ENCODE measurements around the gene VEPH1. TPM values are rescaled to one million over a fixed set of nuclear protein-coding genes. Genes with fewer than 3 reads are reported as not detected.

VEPH1 gene
- total RNA-seq, 1 donor, result 23.2 TPM

DNA sequence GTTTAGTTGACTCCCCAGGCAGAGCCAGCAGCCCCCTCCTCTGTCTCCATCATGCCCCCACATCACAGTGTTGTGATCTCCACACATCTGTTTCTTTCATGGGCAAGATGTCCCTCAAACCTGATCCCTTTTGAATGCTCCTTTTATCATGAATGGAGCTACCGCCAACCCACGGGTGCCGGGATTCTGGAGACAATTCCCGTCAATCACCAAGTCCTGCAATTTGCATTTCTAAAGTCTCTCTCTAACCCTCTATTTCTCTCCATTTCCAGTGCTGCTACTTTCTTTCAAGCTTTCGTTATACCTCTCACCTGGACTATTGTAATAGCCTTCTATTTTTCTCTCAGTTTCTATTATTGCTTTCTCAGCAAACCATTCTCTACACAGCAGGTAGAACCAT lies 253.6 kb downstream of the VEPH1 start:
- Histone ChIP-seq H4K20me1 (ENCODE audit: insufficient read depth, low read length) (no peaks in the 10 kb centered on the region), H2AFZ (ENCODE audit: low read length) (no peak overlapping the region), H3K79me2 (ENCODE audit: insufficient read depth, low read length) (no peaks in the 10 kb centered on the region), H3K27me3 (ENCODE audit: insufficient read depth, low read length) (no peaks in the 10 kb centered on the region), H3K4me1 (ENCODE audit: insufficient read depth, low read length) (peaks cover 24% of the 10 kb centered on the region), H3K9me3 (ENCODE audit: low read depth, low read length) (no peaks in the 10 kb centered on the region), H3K27ac (ENCODE audit: low read depth, low read length) (no peak overlapping the region), H3K36me3 (ENCODE audit: insufficient read depth, low read length) (no peaks in the 10 kb centered on the region), H3K4me3 (ENCODE audit: insufficient read depth, low read length) (no peak overlapping the region), H3K4me2 (ENCODE audit: insufficient read depth, low read length) (no peak overlapping the region)
- DNase-seq (ENCODE audit: insufficient read length, low spot score, missing footprints), result no peak
- TF ChIP-seq, protein P1, sequence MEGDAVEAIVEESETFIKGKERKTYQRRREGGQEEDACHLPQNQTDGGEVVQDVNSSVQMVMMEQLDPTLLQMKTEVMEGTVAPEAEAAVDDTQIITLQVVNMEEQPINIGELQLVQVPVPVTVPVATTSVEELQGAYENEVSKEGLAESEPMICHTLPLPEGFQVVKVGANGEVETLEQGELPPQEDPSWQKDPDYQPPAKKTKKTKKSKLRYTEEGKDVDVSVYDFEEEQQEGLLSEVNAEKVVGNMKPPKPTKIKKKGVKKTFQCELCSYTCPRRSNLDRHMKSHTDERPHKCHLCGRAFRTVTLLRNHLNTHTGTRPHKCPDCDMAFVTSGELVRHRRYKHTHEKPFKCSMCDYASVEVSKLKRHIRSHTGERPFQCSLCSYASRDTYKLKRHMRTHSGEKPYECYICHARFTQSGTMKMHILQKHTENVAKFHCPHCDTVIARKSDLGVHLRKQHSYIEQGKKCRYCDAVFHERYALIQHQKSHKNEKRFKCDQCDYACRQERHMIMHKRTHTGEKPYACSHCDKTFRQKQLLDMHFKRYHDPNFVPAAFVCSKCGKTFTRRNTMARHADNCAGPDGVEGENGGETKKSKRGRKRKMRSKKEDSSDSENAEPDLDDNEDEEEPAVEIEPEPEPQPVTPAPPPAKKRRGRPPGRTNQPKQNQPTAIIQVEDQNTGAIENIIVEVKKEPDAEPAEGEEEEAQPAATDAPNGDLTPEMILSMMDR (IDR thresholded peaks at IDR 0.05; ENCODE audit: extremely low read depth, low read depth, low read length), result no peak

DNA sequence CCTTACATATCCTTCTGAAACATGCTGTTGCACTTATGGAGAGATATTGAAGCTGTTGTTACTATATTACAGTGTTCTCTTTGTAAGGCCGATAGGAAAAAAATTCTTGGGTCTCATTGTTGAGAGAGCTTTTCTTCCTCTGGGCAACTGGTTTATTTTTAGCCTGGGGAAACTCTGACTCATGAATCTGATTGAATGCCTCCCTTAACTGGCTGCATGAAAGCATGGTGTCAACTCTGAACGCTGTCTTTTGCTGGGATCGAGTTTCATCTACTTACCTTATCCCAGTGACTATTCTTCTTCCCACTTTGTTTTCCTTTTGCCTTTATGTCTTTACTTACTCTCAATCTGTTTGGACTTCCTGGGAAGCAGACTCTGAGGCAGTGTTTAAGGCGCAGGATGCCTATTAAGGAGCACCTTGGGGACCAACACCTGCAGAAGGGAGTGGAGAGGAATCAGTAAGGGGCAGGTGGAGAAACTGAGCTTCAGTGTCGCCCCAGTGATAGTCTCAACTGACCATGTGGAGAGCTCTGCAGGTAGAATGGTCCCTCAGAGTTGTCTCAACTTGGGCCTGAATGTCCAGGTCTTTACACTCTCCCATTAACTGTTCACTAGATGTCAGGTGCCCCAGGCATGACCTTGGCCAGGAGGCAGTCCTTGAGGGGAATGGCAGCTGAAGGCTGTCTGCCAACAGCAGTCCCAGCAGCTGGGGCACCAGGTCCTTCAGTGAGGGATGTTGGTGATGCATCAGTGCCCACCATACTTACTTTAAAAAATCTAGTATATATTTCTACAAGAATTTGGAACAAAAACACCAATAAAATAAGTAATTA lies 254.4 kb downstream of the VEPH1 start:
- H3K27ac ChIP-seq (ENCODE audit: low read depth, low read length), result peak overlapping the region; percentile 79
- peak; percentile 68 for DNase-seq (ENCODE audit: insufficient read length, low spot score, missing footprints)
- H3K4me1 ChIP-seq (ENCODE audit: insufficient read depth, low read length), result peaks cover 24% of the 10 kb centered on the region
- no peaks in the 10 kb centered on the region for H3K36me3 ChIP-seq (ENCODE audit: insufficient read depth, low read length)
- peak overlapping the region; percentile 58 for H3K4me2 ChIP-seq (ENCODE audit: insufficient read depth, low read length)
- no peaks in the 10 kb centered on the region for H3K79me2 ChIP-seq (ENCODE audit: insufficient read depth, low read length)
- no peaks in the 10 kb centered on the region for H3K27me3 ChIP-seq (ENCODE audit: insufficient read depth, low read length)
- TF ChIP-seq, protein P1 (IDR thresholded peaks at IDR 0.05; ENCODE audit: extremely low read depth, low read depth, low read length), result no peak
- no peak overlapping the region for H2AFZ ChIP-seq (ENCODE audit: low read length)
- H4K20me1 ChIP-seq (ENCODE audit: insufficient read depth, low read length), result no peaks in the 10 kb centered on the region
- H3K4me3 ChIP-seq (ENCODE audit: insufficient read depth, low read length), result no peak overlapping the region
- no peaks in the 10 kb centered on the region for H3K9me3 ChIP-seq (ENCODE audit: low read depth, low read length)

DNA sequence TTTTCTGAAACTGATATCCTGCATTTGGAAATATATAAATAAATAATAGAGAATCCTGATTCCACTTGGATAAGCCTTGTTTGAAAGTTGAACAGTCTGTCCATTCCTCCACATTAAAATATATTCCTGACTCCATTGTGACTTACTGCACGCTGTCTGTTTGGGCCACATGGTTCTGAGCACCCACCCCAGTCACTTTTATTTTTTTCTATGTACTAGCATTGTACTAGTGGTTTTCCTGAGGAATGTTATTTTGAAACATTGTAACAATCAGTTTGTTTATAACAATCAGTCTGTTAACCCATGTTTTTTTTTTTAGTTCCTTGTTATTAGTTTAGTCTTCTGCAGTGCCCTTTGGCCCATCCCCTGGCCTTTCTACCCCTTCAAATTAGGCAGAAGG lies 255.8 kb downstream of the VEPH1 start:
- H3K9me3 ChIP-seq (ENCODE audit: low read depth, low read length), result no peaks in the 10 kb centered on the region
- H3K36me3 ChIP-seq (ENCODE audit: insufficient read depth, low read length), result no peaks in the 10 kb centered on the region
- no peak overlapping the region for H3K4me3 ChIP-seq (ENCODE audit: insufficient read depth, low read length)
- no peak overlapping the region for H2AFZ ChIP-seq (ENCODE audit: low read length)
- no peak for DNase-seq (ENCODE audit: insufficient read length, low spot score, missing footprints)
- H3K79me2 ChIP-seq (ENCODE audit: insufficient read depth, low read length), result no peaks in the 10 kb centered on the region
- H3K4me2 ChIP-seq (ENCODE audit: insufficient read depth, low read length), result no peak overlapping the region
- H3K27me3 ChIP-seq (ENCODE audit: insufficient read depth, low read length), result no peaks in the 10 kb centered on the region
- TF ChIP-seq, protein P1 (IDR thresholded peaks at IDR 0.05; ENCODE audit: extremely low read depth, low read depth, low read length), result no peak
- H3K27ac ChIP-seq (ENCODE audit: low read depth, low read length), result peak overlapping the region; percentile 79
- H4K20me1 ChIP-seq (ENCODE audit: insufficient read depth, low read length), result no peaks in the 10 kb centered on the region
- peaks cover 24% of the 10 kb centered on the region for H3K4me1 ChIP-seq (ENCODE audit: insufficient read depth, low read length)

DNA sequence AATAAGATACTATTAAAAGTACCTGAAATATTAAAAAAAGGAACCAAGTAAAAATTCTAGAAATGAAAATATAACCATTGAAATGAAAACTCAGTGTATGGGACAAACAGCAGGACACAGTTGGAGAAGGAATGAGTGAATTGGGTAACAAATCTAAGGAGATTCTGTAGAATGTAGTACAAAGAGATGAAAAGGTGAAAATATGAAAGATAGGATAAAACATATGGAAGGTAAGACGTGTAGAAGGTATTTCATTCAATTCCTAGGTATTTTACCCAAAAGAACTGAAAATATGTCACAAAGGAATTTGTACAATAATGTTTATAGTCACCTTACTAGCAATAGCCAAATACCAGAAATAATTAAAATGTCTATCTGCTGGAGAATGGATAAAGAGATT lies 260.4 kb downstream of the VEPH1 start:
- Histone ChIP-seq H3K79me2 (ENCODE audit: insufficient read depth, low read length) (no peaks in the 10 kb centered on the region), H3K4me1 (ENCODE audit: insufficient read depth, low read length) (peaks cover 41% of the 10 kb centered on the region), H3K4me3 (ENCODE audit: insufficient read depth, low read length) (no peak overlapping the region), H3K27me3 (ENCODE audit: insufficient read depth, low read length) (no peaks in the 10 kb centered on the region), H3K27ac (ENCODE audit: low read depth, low read length) (no peak overlapping the region), H3K36me3 (ENCODE audit: insufficient read depth, low read length) (no peaks in the 10 kb centered on the region), H2AFZ (ENCODE audit: low read length) (no peak overlapping the region), H3K9me3 (ENCODE audit: low read depth, low read length) (no peaks in the 10 kb centered on the region), H3K4me2 (ENCODE audit: insufficient read depth, low read length) (no peak overlapping the region), H4K20me1 (ENCODE audit: insufficient read depth, low read length) (no peaks in the 10 kb centered on the region)
- DNase-seq (ENCODE audit: insufficient read length, low spot score, missing footprints), result no peak
- TF ChIP-seq, protein P1 (IDR thresholded peaks at IDR 0.05; ENCODE audit: extremely low read depth, low read depth, low read length), result no peak
